ENCODE results near the gene RAC3. TPM values are rescaled to one million over a fixed set of nuclear protein-coding genes. Genes with fewer than 3 reads are reported as not detected.

Gene RAC3
- total and polyA plus RNA-seq, 8 donors = 4.2 to 23.4 (median 14.0) TPM

DNA sequence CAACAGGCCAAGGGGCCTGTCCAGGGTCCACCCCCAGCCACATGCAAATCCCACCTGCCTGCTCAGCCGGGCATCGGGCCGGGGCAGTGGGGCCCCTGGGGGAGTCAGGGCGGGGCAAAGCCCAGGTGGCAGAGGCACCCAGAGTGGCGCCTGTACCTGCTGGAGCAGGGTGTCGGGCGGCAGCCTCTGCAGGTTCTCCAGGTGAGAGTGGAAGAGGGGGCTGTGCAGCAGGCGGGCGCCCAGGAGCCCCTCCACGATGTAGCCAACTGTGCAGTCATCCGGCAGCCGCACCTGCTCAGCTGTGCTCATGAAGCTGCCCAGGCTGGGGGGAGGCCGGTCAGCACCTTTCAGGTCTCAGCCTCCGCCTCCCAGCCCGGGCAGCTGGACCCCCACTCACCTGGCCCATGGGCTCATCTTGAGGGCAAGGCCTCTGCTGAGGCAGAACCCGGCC, 18.1 kb downstream of the RAC3 start:
- TF ChIP-seq, protein P1, sequence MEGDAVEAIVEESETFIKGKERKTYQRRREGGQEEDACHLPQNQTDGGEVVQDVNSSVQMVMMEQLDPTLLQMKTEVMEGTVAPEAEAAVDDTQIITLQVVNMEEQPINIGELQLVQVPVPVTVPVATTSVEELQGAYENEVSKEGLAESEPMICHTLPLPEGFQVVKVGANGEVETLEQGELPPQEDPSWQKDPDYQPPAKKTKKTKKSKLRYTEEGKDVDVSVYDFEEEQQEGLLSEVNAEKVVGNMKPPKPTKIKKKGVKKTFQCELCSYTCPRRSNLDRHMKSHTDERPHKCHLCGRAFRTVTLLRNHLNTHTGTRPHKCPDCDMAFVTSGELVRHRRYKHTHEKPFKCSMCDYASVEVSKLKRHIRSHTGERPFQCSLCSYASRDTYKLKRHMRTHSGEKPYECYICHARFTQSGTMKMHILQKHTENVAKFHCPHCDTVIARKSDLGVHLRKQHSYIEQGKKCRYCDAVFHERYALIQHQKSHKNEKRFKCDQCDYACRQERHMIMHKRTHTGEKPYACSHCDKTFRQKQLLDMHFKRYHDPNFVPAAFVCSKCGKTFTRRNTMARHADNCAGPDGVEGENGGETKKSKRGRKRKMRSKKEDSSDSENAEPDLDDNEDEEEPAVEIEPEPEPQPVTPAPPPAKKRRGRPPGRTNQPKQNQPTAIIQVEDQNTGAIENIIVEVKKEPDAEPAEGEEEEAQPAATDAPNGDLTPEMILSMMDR (IDR thresholded peaks at IDR 0.05) = no peak
- intact Hi-C loops (cut with DNase I) = no loop called here
- DNase-seq (peak in 1 of 4 donors; percentile 62), ATAC-seq (no peak)
- no peak overlapping the region for H3K4me3 ChIP-seq
- H3K27ac ChIP-seq = no peak overlapping the region
- no peaks in the 10 kb centered on the region for H3K27me3 ChIP-seq
- peaks cover 0 to 50% of the 10 kb centered on the region in 2 donors for H3K36me3 ChIP-seq
- peaks cover 17 to 41% of the 10 kb centered on the region in 2 donors for H3K4me1 ChIP-seq
- H3K9me3 ChIP-seq = no peaks in the 10 kb centered on the region

DNA sequence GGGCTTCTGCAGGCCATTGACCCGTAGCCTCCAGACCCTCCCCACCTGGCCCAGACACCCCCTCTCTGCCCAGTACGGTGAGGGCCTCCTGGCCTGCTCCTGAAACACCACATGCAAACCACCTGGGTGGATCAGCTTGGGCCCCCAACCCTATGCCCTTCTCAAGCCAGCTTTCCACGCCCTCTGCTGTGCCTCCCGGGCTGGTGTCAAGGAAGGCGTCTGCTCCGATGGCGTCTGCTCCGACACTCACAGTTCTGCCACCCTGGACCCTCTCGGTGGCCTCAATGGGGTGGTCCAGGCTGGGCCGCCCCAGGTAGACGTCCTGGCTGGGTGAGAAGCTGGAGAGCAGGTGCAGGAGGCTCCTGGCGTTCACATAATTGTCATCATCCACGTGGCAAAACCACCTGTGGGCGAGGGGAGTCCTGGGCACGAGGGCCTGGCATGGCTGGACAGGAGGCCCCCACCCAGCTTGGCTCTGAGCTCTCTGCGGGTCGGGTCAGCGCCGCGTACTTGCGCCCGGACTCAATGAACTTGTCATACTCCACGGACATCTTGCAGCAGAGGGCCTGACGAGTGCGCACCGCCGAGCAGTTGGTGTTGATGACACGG, 18.8 kb downstream of the RAC3 start:
- peak in 1 of 4 donors; percentile 60 for DNase-seq

DNA sequence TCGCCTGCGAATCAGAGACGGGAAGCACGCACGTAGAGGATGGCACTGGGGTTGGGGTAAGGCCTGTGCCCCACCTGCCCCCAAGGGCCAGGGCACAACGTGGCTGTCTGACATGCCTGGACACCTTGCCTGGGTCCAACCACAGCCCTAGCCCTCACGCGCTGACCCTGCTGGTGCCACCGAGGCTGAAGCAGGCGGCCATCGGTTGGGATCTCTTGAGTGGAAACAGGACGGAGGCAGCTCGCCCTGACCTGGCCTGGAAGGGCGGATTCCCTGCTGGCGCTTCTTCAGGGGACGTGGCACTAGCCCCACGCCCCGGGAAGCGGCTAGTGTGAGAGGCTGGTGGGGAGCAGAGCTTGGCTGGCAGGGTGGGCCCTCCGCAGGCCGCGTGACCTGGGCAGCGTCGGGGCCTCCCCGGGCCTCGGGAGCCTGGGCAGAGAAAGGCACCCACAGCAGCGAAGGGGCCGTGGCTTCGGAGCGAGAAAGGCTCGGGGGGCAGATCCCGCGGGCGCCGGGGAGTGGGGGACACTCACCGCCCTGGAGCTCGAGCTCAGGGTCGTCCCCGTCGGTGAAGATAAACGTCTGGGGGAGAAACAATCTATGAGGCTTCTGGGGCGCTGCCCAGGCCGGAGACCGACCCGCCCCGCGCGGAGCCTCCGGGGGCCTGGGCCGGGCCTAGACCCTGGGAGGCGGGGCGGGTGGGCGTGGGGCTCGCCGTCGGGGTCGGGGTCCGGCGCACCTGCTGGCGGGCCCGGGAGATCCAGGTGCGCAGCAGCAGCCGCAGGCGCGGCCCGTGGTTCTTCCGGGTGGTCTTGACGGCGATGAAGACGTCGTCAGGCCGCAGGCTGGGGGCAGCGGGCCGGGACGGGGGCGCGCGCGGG, 19.5 kb downstream of the RAC3 start:
- peak; percentile 12 for ATAC-seq
- Histone ChIP-seq H3K27me3 (no peaks in the 10 kb centered on the region), H3K9me3 (no peaks in the 10 kb centered on the region), H3K27ac (peak overlapping the region in 1 of 2 donors; percentile 41), H3K4me3 (peak overlapping the region; percentile 75 to 79), H3K36me3 (peaks cover 0 to 64% of the 10 kb centered on the region in 2 donors), H3K4me1 (peaks cover 17 to 41% of the 10 kb centered on the region in 2 donors)
- intact Hi-C loops (cut with DNase I) = no loop called here
- peak in 1 of 4 donors; percentile 80 for DNase-seq
- TF ChIP-seq, protein P1 (IDR thresholded peaks at IDR 0.05) = no peak

More for the DNA sequence above, 18.8 kb downstream of the RAC3 start:
- Histone ChIP-seq H3K27me3 (no peaks in the 10 kb centered on the region), H3K36me3 (peaks cover 0 to 57% of the 10 kb centered on the region in 2 donors), H3K27ac (no peak overlapping the region), H3K4me3 (peak overlapping the region; percentile 75 to 79), H3K9me3 (no peaks in the 10 kb centered on the region), H3K4me1 (peaks cover 17 to 41% of the 10 kb centered on the region in 2 donors)
- TF ChIP-seq, protein P1 (IDR thresholded peaks at IDR 0.05) = no peak
- ATAC-seq = no peak
- intact Hi-C loops (cut with DNase I) = no loop called here

GRCh38 chr17:82051776-82052637, 20.5 kb downstream of the RAC3 start, which contains the start of the genes GPS1 and RFNG:
Gene GPS1 (plus strand): TSS chr17:82051898. CDS start chr17:82051932, 34 bp downstream.
Gene RFNG (minus strand): TSS chr17:82051811. CDS start chr17:82051766, 45 bp downstream.
- Histone ChIP-seq H3K4me1 (peaks cover 17 to 41% of the 10 kb centered on the region in 2 donors), H3K27me3 (no peaks in the 10 kb centered on the region), H3K4me3 (peak within 1 kb of the TSS; percentile 75 to 87), H3K36me3 (peaks cover 0 to 68% of the 10 kb centered on the region in 2 donors), H3K27ac (peak within 1 kb of the TSS in 1 of 2 donors; percentile 41), H3K9me3 (no peaks in the 10 kb centered on the region)
- intact Hi-C loops (cut with DNase I) = no loop called here
- DNase-seq (peak; percentile 59 to 96 (median 73)), ATAC-seq (peak; percentile 86)
- TF ChIP-seq, protein P1 (IDR thresholded peaks at IDR 0.05) = no peak

All from left lung (tissue), 10 donors.